ENCODE data around the gene CIAO3.

The CIAO3 gene

DNA sequence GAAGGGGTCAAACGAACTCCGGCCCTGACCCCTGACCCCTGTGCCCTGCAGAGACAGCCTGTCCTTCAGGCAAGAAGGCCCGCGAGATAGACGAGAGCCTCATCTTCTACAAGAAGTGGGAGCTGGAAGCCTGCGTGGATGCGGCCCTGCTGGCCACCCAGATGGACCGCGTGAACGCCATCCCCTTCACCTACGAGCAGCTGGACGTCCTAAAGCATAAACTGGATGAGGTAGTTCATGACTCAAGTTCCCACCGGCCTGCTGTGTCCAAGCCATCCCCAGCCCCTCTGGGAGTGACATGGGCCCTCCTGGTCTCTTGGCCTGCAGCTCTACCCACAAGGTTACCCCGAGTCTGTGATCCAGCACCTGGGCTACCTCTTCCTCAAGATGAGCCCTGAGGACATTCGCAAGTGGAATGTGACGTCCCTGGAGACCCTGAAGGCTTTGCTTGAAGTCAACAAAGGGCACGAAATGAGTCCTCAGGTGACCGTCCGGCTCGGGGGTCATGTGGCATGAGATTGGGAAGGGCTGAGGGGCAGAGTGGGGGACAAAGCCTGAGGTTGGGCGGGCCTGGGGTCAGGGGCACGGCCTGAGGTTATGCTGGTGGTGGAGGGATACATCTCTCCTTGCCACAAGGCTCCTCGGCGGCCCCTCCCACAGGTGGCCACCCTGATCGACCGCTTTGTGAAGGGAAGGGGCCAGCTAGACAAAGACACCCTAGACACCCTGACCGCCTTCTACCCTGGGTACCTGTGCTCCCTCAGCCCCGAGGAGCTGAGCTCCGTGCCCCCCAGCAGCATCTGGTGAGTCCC, 25.4 kb upstream of the CIAO3 start:
- Histone ChIP-seq H3K9ac (ENCODE audit: low read depth, low read length, poor library complexity) (no peak overlapping the region), H3K27ac (replicated peaks; ENCODE audit: low read length) (no peak overlapping the region), H2BK5ac (ENCODE audit: low read length) (no peak overlapping the region), H2BK15ac (ENCODE audit: low read length) (peak overlapping the region; percentile 93), H3K27me3 (ENCODE audit: control insufficient read depth in 3 of 3, insufficient read depth in 3 of 3, low read depth in 1 of 3, low read length in 3 of 3) (peaks cover 0 to 10% (median 0%) of the 10 kb centered on the region in 3 experiments), H3K4me1 (ENCODE audit: control insufficient read depth in 2 of 2, insufficient read depth in 1 of 2, low read depth in 1 of 2, low read length in 2 of 2) (peaks cover 0 to 10% of the 10 kb centered on the region in 2 donors), H3K9me3 (replicated peaks in 1 of 2; ENCODE audit: control insufficient read depth in 2 of 2, insufficient read depth in 1 of 2, low read depth in 1 of 2, low read length in 2 of 2) (no peaks in the 10 kb centered on the region), H3K4ac (ENCODE audit: low read length) (no peak overlapping the region), H2AFZ (ENCODE audit: low read length) (no peak overlapping the region), H2BK120ac (ENCODE audit: low read depth, low read length) (no peak overlapping the region), H3K4me3 (ENCODE audit: low read length in 2 of 2) (no peak overlapping the region), H3K14ac (ENCODE audit: low read length) (no peak overlapping the region), H2BK12ac (ENCODE audit: low read length) (peak overlapping the region; percentile 73), H3K36me3 (replicated peaks in 1 of 2; ENCODE audit: control insufficient read depth in 2 of 2, insufficient read depth in 2 of 2, low read length in 2 of 2) (no peaks in the 10 kb centered on the region), H2AK5ac (ENCODE audit: low read depth, low read length) (peak overlapping the region; percentile 90), H3K4me2 (ENCODE audit: insufficient read depth, low read length, poor library complexity, severe bottlenecking) (no peak overlapping the region), H3K23ac (ENCODE audit: low read depth, low read length, poor library complexity) (peak overlapping the region; percentile 23), H4K8ac (ENCODE audit: low read depth, low read length) (no peak overlapping the region), H4K91ac (ENCODE audit: low read depth, low read length, poor library complexity) (no peak overlapping the region), H3K18ac (ENCODE audit: low read length) (peak overlapping the region; percentile 13), H3K79me1 (ENCODE audit: low read depth, low read length) (peaks cover 5% of the 10 kb centered on the region)
- no peak for DNase-seq (ENCODE audit: low spot score)
- WGBS, 2 donors (ENCODE audit: extremely low coverage in 2 of 2, insufficient read length in 2 of 2, insufficient replicate concordance in 1 of 2): no CpG with 5 or more reads among the region's 29 CpGs

DNA sequence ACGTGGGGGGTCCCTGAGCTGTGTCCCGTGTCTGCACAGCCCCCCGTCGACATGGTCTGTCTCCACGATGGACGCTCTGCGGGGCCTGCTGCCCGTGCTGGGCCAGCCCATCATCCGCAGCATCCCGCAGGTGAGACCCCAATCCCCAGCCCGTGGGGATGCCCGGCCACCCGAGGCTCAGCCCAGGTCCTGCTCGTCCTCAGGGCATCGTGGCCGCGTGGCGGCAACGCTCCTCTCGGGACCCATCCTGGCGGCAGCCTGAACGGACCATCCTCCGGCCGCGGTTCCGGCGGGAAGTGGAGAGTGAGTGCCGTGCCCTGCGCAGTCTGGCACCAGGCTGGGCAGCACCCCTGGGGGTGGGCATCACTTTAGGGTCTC, 24.7 kb upstream of the CIAO3 start:
- peak overlapping the region; percentile 65 for H4K8ac ChIP-seq (ENCODE audit: low read depth, low read length)
- no peak overlapping the region for H4K91ac ChIP-seq (ENCODE audit: low read depth, low read length, poor library complexity)
- H3K23ac ChIP-seq (ENCODE audit: low read depth, low read length, poor library complexity): no peak overlapping the region
- no peak overlapping the region for H3K4ac ChIP-seq (ENCODE audit: low read length)
- H3K9me3 ChIP-seq (replicated peaks in 1 of 2; ENCODE audit: control insufficient read depth in 2 of 2, insufficient read depth in 1 of 2, low read depth in 1 of 2, low read length in 2 of 2): no peaks in the 10 kb centered on the region
- peak overlapping the region; percentile 80 for H3K18ac ChIP-seq (ENCODE audit: low read length)
- peaks cover 5% of the 10 kb centered on the region for H3K79me1 ChIP-seq (ENCODE audit: low read depth, low read length)
- WGBS, 2 donors (ENCODE audit: extremely low coverage in 2 of 2, insufficient read length in 2 of 2, insufficient replicate concordance in 1 of 2): no CpG with 5 or more reads among the region's 29 CpGs
- peaks cover 0 to 11% (median 0%) of the 10 kb centered on the region in 3 experiments for H3K27me3 ChIP-seq (ENCODE audit: control insufficient read depth in 3 of 3, insufficient read depth in 3 of 3, low read depth in 1 of 3, low read length in 3 of 3)
- H2BK12ac ChIP-seq (ENCODE audit: low read length): peak overlapping the region; percentile 73
- H3K14ac ChIP-seq (ENCODE audit: low read length): peak overlapping the region; percentile 71
- no peak overlapping the region for H2BK5ac ChIP-seq (ENCODE audit: low read length)
- H3K4me3 ChIP-seq (ENCODE audit: low read length in 2 of 2): no peak overlapping the region
- peaks cover 3 to 14% of the 10 kb centered on the region in 2 donors for H3K4me1 ChIP-seq (ENCODE audit: control insufficient read depth in 2 of 2, insufficient read depth in 1 of 2, low read depth in 1 of 2, low read length in 2 of 2)
- peak overlapping the region; percentile 85 for H2BK15ac ChIP-seq (ENCODE audit: low read length)
- H2AK5ac ChIP-seq (ENCODE audit: low read depth, low read length): peak overlapping the region; percentile 90
- H2AFZ ChIP-seq (ENCODE audit: low read length): no peak overlapping the region
- DNase-seq (ENCODE audit: low spot score): no peak
- H3K36me3 ChIP-seq (replicated peaks in 1 of 2; ENCODE audit: control insufficient read depth in 2 of 2, insufficient read depth in 2 of 2, low read length in 2 of 2): no peaks in the 10 kb centered on the region
- no peak overlapping the region for H3K4me2 ChIP-seq (ENCODE audit: insufficient read depth, low read length, poor library complexity, severe bottlenecking)
- no peak overlapping the region for H2BK120ac ChIP-seq (ENCODE audit: low read depth, low read length)
- no peak overlapping the region for H3K27ac ChIP-seq (replicated peaks; ENCODE audit: low read length)
- H3K9ac ChIP-seq (ENCODE audit: low read depth, low read length, poor library complexity): peak overlapping the region; percentile 21

DNA sequence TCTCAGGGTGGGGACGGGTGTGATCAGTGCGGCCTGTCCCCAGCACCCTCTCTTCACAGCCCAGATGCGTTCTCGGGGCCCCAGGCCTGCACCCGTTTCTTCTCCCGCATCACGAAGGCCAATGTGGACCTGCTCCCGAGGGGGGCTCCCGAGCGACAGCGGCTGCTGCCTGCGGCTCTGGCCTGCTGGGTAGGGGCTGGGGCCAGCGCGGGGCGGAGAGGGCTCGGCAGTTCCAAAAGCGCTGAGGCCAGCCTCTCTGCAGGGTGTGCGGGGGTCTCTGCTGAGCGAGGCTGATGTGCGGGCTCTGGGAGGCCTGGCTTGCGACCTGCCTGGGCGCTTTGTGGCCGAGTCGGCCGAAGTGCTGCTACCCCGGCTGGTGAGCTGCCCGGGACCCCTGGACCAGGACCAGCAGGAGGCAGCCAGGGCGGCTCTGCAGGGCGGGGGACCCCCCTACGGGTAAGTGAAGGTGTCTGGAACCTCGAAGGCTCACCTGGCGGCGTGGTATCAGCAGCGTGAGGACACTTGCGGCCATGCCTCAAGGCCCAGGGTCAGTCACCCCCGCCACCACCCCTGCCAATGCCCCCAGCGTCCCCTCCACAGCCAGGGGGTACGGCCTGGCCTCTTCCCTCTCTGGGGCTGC, 24.2 kb upstream of the CIAO3 start:
- Histone ChIP-seq H2BK5ac (ENCODE audit: low read length) (no peak overlapping the region), H2AFZ (ENCODE audit: low read length) (no peak overlapping the region), H3K36me3 (replicated peaks in 1 of 2; ENCODE audit: control insufficient read depth in 2 of 2, insufficient read depth in 2 of 2, low read length in 2 of 2) (no peaks in the 10 kb centered on the region), H3K27ac (replicated peaks; ENCODE audit: low read length) (no peak overlapping the region), H2AK5ac (ENCODE audit: low read depth, low read length) (peak overlapping the region; percentile 90), H3K4me3 (ENCODE audit: low read length in 2 of 2) (no peak overlapping the region), H3K27me3 (ENCODE audit: control insufficient read depth in 3 of 3, insufficient read depth in 3 of 3, low read depth in 1 of 3, low read length in 3 of 3) (peaks cover 0 to 14% (median 0%) of the 10 kb centered on the region in 3 experiments), H4K8ac (ENCODE audit: low read depth, low read length) (no peak overlapping the region), H2BK12ac (ENCODE audit: low read length) (peak overlapping the region; percentile 73), H3K14ac (ENCODE audit: low read length) (peak overlapping the region; percentile 71), H3K4me1 (ENCODE audit: control insufficient read depth in 2 of 2, insufficient read depth in 1 of 2, low read depth in 1 of 2, low read length in 2 of 2) (peaks cover 5 to 16% of the 10 kb centered on the region in 2 donors), H3K9ac (ENCODE audit: low read depth, low read length, poor library complexity) (peak overlapping the region; percentile 21), H4K91ac (ENCODE audit: low read depth, low read length, poor library complexity) (no peak overlapping the region), H3K18ac (ENCODE audit: low read length) (peak overlapping the region; percentile 80), H3K9me3 (replicated peaks in 1 of 2; ENCODE audit: control insufficient read depth in 2 of 2, insufficient read depth in 1 of 2, low read depth in 1 of 2, low read length in 2 of 2) (no peaks in the 10 kb centered on the region), H3K79me1 (ENCODE audit: low read depth, low read length) (peaks cover 5% of the 10 kb centered on the region), H3K23ac (ENCODE audit: low read depth, low read length, poor library complexity) (no peak overlapping the region), H2BK120ac (ENCODE audit: low read depth, low read length) (no peak overlapping the region), H3K4me2 (ENCODE audit: insufficient read depth, low read length, poor library complexity, severe bottlenecking) (no peak overlapping the region), H2BK15ac (ENCODE audit: low read length) (peak overlapping the region; percentile 85), H3K4ac (ENCODE audit: low read length) (no peak overlapping the region)
- no peak for DNase-seq (ENCODE audit: low spot score)
- no CpG with 5 or more reads among the region's 38 CpGs for WGBS, 2 donors (ENCODE audit: extremely low coverage in 2 of 2, insufficient read length in 2 of 2, insufficient replicate concordance in 1 of 2)

DNA sequence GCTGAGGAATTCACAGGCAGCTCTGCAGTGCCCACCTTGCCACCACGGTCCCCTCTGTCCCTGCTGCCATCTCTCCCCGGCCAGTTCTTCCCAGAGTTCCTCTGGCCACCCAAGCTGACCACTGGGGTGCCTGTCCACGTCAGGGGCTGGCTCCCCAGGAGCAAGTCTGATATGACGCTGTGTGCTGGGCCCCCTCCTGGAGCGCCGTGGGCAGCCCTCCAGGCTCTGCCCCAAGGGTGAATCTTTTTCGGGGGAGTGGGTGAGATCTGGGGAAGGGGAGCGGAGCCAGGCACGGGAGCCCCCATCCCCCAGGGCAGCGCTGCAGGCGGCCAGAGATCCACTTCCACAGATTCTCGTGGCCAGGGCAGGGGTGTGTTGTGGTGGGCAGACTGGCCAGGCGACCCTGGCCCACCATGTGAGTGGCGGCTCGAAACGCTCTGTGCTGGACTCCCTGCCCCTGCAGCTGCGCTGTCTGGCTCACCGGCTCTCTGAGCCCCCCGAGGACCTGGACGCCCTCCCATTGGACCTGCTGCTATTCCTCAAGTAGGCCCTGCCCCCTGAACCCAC, 23.5 kb upstream of the CIAO3 start:
- H3K27me3 ChIP-seq (ENCODE audit: control insufficient read depth in 3 of 3, insufficient read depth in 3 of 3, low read depth in 1 of 3, low read length in 3 of 3): peaks cover 0 to 15% (median 0%) of the 10 kb centered on the region in 3 experiments
- H3K4me2 ChIP-seq (ENCODE audit: insufficient read depth, low read length, poor library complexity, severe bottlenecking): no peak overlapping the region
- no peak overlapping the region for H2BK5ac ChIP-seq (ENCODE audit: low read length)
- no peak overlapping the region for H3K23ac ChIP-seq (ENCODE audit: low read depth, low read length, poor library complexity)
- peak overlapping the region; percentile 91 for H2AK5ac ChIP-seq (ENCODE audit: low read depth, low read length)
- H3K79me1 ChIP-seq (ENCODE audit: low read depth, low read length): peaks cover 5% of the 10 kb centered on the region
- no peak overlapping the region for H3K27ac ChIP-seq (replicated peaks; ENCODE audit: low read length)
- H3K36me3 ChIP-seq (replicated peaks in 1 of 2; ENCODE audit: control insufficient read depth in 2 of 2, insufficient read depth in 2 of 2, low read length in 2 of 2): no peaks in the 10 kb centered on the region
- H2BK15ac ChIP-seq (ENCODE audit: low read length): peak overlapping the region; percentile 85
- H3K4me1 ChIP-seq (ENCODE audit: control insufficient read depth in 2 of 2, insufficient read depth in 1 of 2, low read depth in 1 of 2, low read length in 2 of 2): peaks cover 8 to 19% of the 10 kb centered on the region in 2 donors
- H3K4me3 ChIP-seq (ENCODE audit: low read length in 2 of 2): no peak overlapping the region
- H3K4ac ChIP-seq (ENCODE audit: low read length): peak overlapping the region; percentile 66
- no peak overlapping the region for H2AFZ ChIP-seq (ENCODE audit: low read length)
- no peak overlapping the region for H3K9ac ChIP-seq (ENCODE audit: low read depth, low read length, poor library complexity)
- H3K18ac ChIP-seq (ENCODE audit: low read length): peak overlapping the region; percentile 44
- WGBS, 2 donors (ENCODE audit: extremely low coverage in 2 of 2, insufficient read length in 2 of 2, insufficient replicate concordance in 1 of 2): no CpG with 5 or more reads among the region's 20 CpGs
- DNase-seq (ENCODE audit: low spot score): no peak
- no peak overlapping the region for H2BK120ac ChIP-seq (ENCODE audit: low read depth, low read length)
- H4K91ac ChIP-seq (ENCODE audit: low read depth, low read length, poor library complexity): no peak overlapping the region
- no peaks in the 10 kb centered on the region for H3K9me3 ChIP-seq (replicated peaks in 1 of 2; ENCODE audit: control insufficient read depth in 2 of 2, insufficient read depth in 1 of 2, low read depth in 1 of 2, low read length in 2 of 2)
- no peak overlapping the region for H4K8ac ChIP-seq (ENCODE audit: low read depth, low read length)
- peak overlapping the region; percentile 9 for H3K14ac ChIP-seq (ENCODE audit: low read length)
- H2BK12ac ChIP-seq (ENCODE audit: low read length): peak overlapping the region; percentile 14
